ENCODE measurements around the gene ZIC2. TPM values are rescaled to one million over a fixed set of nuclear protein-coding genes. Genes with fewer than 3 reads are reported as not detected.

ZIC2 gene
- total RNA-seq, 4 donors from 2014 or later = 0.10 TPM; not detected in 3

- H3K4me3 ChIP-seq (ENCODE audit: low read depth, poor library complexity, severe bottlenecking) = no peak overlapping the region
- intact Hi-C loops (cut with DNase I; ENCODE audit: low total_unique reads) = no loop called here
- TF ChIP-seq CTCF (IDR thresholded peaks at IDR 0.05) (no peak), POLR2A (IDR thresholded peaks at IDR 0.05) (no peak)
- DNase-seq (ENCODE audit: low spot score in 2 of 2) = no peak
- WGBS, 2 donors = 8 to 9% methylated on average over 41 to 48 of the region's 48 CpGs
Observed at GRCh38 chr13:99982731-99983498, 1.3 kb downstream of the ZIC2 start.

GRCh38 chr13:99983499-99984401, 2.2 kb downstream of the ZIC2 start:
- TF ChIP-seq POLR2A (IDR thresholded peaks at IDR 0.05) = no peak
- TF ChIP-seq CTCF (IDR thresholded peaks at IDR 0.05) = no peak
- no peak for DNase-seq (ENCODE audit: low spot score in 2 of 2)
- 10 to 13% methylated on average over 42 of the region's 42 CpGs for WGBS, 2 donors
- intact Hi-C loops (cut with DNase I; ENCODE audit: low total_unique reads) = no loop called here
- H3K4me3 ChIP-seq (ENCODE audit: low read depth, poor library complexity, severe bottlenecking) = no peak overlapping the region

DNA sequence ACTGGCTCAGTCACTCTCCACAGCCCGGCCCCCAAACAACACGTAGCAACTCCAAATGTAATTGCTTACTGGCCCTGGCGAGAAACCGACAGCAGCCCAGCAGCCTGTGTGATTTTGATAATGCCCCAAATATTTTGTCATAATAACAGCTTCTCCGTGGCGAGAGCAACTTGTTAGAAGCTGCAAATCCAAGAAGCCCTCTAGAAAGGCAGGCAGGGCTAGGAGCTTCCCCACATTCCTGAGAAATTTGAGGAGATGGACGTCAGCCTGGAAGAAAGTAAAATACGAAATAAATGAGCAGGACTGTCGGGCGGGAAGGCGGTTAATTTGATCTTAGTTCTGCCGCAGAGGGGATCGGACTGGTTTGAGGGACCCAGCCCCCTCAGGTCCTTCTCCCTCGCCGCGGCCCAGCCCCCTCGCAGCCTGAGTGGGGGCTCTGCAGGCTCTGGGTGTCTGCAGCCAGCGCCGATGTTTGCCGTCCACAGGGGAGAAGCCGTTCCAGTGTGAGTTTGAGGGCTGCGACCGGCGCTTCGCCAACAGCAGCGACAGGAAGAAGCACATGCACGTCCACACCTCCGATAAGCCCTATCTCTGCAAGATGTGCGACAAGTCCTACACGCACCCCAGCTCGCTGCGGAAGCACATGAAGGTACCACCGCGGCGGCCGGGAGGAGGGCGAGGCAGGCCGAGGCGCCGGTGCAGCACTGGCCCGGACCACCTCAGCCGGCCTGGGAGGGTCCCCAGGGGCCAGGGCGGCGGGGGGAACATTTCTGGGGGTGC, 3.1 kb downstream of the ZIC2 start:
- WGBS, 2 donors = 9 to 12% methylated on average over 26 to 42 of the region's 44 CpGs
- no peak overlapping the region for H3K4me3 ChIP-seq (ENCODE audit: low read depth, poor library complexity, severe bottlenecking)
- no peak for TF ChIP-seq POLR2A (IDR thresholded peaks at IDR 0.05)
- DNase-seq (ENCODE audit: low spot score in 2 of 2) = no peak
- intact Hi-C loops (cut with DNase I; ENCODE audit: low total_unique reads) = no loop called here

- H3K4me3 ChIP-seq (ENCODE audit: low read depth, poor library complexity, severe bottlenecking) = no peak overlapping the region
- intact Hi-C loops (cut with DNase I; ENCODE audit: low total_unique reads) = no loop called here
- WGBS, 2 donors = 5 to 8% methylated on average over 24 to 37 of the region's 55 CpGs
- TF ChIP-seq CTCF (IDR thresholded peaks at IDR 0.05) (no peak), POLR2A (IDR thresholded peaks at IDR 0.05) (no peak)
- DNase-seq (ENCODE audit: low spot score in 2 of 2) = peak in 1 of 2 donors; percentile 66
Observed at GRCh38 chr13:99985241-99985874, 3.8 kb downstream of the ZIC2 start.

- intact Hi-C loops (cut with DNase I; ENCODE audit: low total_unique reads) = no loop called here
- no peak for TF ChIP-seq POLR2A (IDR thresholded peaks at IDR 0.05)
- TF ChIP-seq CTCF (IDR thresholded peaks at IDR 0.05) = no peak
- DNase-seq (ENCODE audit: low spot score in 2 of 2) = peak in 1 of 2 donors; percentile 17
- no peak overlapping the region for H3K4me3 ChIP-seq (ENCODE audit: low read depth, poor library complexity, severe bottlenecking)
- WGBS, 2 donors = 36 to 38% methylated on average over 15 of the region's 15 CpGs
Observed at GRCh38 chr13:99985886-99986527, 4.4 kb downstream of the ZIC2 start.

Data from lower leg skin (tissue), 4 donors.